HG03439 (cell line): Measurements from ENCODE around the gene ARFGEF3.
"Not testable (repeated sequence)": the region's sequence is repeated elsewhere in the genome, so short reads cannot be mapped to it uniquely, and the experiment has no call there.

Source experiments
- ATAC-seq: cut with Tn5 transposase; IDR thresholded peaks from one replicate; pipeline ENCODE4 v1.9.1; 2021; ENCODE audit warnings: mild to moderate bottlenecking, moderate library complexity; ENCODE audit not compliant: unreplicated experiment

Gene ARFGEF3

DNA sequence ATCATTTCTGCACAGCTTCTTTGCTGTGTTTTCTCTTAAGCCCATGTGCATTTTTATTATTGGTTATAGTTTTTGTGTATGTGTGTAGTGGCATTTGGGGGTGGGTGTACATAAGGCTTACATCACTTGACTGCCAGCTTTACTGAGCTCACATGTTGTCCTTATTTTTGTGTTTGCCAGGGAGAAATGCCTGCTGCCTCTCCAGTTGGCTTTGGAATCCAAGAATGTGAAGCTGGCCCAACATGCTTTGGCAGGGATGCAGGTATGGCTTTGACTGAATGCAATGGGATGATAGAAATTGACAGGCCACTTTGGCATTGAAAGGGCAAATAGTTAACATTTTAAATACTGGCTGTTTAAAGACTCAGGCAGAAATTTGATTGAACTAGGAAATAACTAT, 45.1 kb downstream of the ARFGEF3 start:
- no peak for ATAC-seq

DNA sequence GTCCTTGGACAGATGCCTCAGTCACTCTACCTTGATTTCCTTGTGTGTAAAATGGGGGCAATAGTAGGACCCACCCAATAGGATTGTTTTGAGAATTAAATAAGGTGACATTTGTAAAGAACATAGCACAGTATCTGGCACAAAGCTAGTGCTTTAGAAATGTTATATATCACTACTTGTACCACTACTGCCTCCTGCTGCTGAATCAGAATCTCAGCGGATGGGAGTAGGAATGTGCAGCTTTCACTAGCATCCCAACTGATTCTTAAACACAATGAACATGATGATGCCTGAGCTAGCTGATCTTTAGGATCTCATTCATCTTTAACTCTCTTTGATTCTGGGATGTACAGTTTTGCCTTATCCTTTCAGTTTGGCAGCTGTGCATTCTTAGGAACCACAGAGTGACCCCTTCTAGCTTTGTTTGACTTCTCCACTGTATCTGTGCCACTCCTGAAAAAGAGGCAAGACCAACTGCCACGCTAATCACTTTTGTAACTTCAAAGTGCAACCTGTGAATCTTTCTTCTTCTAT, 49.4 kb downstream of the ARFGEF3 start:
- ATAC-seq = no peak

DNA sequence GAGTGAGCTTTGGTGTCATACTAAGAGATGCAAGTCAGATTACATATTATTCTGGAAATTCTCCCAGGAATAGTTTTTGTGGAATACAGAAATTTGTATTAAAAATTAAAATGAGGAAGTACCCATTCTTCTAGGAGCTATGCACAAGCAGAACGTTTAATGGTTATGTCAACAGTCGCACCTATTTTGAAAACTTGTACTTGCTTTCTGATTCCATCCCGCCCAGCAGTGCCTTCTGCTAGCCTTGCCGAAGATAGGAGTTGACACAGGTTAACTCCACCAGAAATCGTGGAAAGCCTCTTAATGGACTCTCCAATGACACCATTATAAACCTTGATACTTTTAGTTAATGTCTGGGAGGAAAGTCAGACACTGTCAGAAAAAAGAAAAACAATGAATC, 49.9 kb downstream of the ARFGEF3 start:
- ATAC-seq = no peak

DNA sequence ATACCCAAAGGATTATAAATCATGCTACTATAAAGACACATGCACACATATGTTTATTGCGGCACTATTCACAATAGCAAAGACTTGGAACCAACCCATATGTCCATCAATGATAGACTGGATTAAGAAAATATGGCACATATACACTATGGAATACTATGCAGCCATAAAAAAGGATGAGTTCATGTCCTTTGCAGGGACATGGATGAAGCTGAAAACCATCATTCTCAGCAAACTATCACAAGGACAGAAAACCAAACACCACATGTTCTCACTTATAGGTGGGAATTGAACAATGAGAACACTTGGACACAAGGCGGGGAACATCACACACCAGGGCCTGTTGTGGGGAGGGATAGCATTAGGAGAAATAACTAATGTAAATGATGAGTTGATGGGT, 50.8 kb downstream of the ARFGEF3 start:
- not testable (repeated sequence) for ATAC-seq

DNA sequence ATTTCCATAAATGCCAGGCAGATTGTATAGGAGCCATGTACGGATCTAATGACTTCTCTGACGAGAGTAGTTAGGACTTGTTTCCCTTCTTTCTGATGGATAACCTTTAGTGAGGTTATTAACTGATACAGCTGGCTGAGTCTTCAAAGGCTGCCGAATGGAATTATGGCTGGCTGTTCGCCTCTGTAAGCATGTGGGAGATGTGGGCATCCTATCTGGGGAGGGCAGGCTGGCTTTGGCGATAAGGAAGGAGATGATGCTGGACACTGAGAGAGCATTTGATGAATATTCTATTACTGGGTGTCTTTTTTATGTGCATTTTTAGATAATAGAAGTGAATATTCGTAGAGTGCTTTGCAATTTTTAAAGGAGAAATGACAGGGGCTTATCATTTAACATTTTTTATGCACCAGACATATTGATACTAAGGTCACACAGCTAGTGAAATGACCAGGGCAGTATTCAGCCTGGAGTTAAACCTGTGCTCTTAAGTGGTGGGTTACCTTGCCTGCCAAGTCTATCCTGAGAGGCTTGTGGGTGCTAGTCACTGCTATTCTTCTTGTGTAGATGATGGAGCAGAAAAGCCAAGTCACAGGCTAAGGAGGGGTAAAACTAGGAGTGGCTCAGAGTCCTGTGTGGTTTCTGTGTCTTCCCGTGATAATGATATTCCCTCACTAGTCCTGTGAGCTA, 53.5 kb downstream of the ARFGEF3 start:
- ATAC-seq = no peak

DNA sequence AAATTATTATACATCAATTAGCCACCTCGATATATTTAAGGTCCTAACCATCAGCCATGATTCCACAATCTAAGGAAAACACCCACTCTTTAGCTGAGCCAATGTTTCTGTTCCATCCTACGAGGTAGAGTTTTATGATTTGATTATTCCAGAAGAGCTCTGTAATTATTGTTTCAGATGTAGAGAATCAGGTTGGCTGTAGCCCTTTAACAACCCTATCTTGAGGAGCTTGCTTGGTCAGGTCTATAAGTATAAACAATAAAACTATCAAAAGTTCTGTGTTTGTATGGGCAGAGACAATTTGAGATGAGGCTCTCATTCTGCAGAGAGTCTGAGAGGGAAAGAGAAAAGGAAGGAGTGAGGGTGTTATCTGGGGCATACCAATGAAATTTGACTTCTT, 56.7 kb downstream of the ARFGEF3 start, which contains the start of gene PBOV1:
TSS of gene PBOV1 (minus strand) at position 43 of the 400 bp plus-strand sequence. CDS start 96 bp downstream, outside the sequence.
- ATAC-seq = no peak

DNA sequence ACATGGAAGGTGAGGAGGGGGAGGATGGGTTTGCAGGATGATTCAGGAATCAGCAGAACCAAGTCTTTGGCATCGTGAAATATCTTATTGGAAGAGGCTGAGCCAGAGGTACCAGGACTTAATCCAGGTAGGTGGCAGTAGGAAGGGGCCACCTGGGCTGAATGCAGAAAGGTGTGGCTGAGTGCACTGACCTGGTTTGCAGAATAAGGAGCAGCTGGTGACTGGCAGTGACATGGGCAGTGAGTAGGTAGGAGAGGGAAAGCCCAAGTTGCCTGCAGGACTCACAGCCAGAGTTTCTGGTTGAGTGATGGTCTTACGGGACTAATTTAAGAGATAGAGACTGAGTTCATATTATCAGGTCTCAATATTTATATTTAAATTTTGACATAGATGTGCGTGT, 57.7 kb downstream of the ARFGEF3 start:
- ATAC-seq = no peak

DNA sequence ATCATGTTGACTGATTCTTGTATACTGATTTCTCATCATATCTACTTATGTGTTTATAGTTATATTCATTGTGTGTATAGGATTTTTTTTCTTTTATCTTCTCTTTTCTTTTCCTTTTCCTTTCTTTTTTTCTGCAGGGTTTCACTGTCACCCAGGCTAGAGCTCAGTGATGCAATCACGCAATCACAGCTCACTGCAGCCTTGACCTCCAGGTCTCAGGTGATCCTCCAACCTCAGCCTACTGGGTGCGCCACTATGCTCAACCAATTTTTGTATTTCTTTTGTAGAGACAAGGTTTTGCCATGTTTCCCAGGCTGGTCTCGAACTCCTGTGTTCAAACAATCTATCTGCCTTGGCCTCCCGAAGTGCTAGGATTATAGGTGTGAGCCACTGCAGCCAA, 58.2 kb downstream of the ARFGEF3 start:
- ATAC-seq = no peak

DNA sequence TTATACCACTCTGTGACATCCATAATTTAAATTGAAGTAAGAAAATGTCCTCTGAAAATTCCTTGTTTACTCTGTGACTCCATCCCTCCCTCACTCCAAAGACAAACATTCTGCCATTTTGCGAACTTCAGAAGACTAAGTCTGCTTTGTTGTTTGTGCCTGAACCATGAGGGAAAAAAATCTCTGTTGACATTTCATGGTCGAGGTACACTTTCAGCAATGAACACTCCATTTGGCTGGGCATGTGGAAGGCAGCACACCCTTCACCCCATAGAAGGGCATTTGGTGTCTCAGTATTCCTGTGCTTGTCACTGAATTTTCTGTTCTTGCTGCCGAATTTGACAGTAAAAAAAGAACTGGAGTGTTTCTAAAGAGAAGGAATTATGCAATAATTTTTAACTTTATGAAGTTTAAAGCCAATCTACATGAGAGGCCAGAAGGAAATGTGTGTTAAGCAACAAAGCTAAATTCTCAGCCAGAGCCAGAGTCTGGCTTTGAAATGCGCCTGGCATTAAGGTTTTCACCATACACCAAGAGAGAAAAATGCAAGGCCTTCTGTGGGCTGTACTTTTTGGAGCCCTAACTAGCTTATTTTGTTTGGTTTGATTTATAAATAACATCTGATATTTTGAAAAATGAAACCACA, 61.3 kb downstream of the ARFGEF3 start:
- ATAC-seq = no peak

DNA sequence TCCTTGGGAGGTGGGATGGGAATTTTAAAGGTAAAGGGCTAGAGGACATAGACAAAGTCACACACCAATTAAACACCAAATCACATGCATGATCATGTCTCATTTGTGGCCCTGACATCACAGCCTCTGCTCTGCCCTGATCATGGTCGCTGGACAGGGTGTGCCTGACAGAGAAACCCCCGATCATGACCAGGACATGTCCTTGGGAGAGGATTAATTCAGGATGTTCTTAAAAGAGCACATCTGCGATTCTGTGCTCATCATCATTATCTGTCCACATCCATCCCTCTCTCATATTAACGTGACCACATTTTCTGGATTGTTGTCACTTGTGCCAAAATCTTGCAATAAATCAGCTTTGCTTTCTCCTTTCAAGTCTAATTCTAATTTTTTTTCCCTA, 64.2 kb downstream of the ARFGEF3 start:
- ATAC-seq = no peak

DNA sequence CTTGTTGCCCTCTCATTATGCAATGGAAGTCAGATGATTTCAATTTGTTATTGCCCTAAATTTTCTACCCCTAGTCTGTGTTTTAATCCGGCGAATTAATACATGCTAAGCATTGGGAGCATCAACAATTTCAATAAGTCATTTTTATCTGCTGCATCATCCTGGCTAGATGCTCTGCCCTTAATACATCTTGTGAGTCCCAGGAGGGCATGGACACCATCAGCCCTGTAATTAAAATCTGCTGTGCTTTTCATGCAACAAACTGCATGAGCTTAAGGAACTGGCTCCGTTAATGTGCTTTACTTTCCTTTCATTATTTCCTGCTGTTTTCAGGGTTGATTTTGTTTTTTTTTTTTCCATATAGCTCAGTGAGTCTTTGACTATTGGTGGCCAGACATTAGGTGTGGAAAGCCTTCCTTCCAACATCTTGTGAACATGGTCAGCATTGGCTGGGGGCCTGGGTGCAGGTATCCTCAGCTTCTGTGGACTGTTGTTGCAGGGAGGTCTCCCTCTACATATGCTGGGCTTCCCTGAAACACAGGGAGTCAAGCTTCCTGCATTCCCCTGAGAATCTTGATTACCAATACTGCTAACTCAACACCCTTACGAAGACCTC, 65.1 kb downstream of the ARFGEF3 start:
- no peak for ATAC-seq

DNA sequence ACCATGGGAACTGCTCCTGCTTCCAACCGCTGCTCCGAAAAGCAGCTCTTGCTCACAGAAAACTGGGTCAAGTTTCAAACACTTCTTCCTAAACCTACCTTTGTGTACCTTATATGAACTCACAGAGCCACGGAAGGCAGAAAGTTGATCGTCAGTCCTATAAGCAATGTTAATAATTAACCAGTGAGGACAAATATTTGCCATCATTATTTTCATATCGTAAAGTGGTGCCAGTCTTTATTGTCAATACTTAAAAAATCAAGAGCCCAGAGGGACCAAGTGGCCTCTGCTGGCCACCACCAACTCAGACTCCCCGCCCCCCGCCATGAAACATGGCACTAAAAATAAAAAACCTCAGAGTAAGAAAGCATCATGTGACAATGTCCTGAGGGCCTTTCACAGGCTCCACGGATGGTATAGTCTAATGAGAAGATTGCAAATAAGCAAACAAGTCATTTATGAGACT, 65.6 kb downstream of the ARFGEF3 start:
- no peak for ATAC-seq

DNA sequence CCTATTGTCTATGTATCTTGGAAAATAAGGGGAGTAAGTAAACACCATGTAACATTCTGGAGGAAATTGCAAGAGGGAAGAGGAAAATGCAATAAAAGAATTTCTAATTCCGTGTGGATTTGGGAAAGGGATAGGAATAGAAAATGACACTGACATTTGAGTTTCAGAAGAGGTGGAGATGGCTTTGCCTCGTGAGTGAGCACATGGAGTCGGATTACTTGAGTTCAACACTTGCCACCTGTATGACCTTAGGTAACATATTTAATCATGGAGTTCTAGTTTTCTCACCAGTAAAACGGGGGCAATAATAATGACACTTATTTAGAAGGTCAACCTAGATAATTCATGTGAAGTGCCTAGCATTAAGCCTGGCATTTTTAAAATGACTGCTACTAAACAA, 67.3 kb downstream of the ARFGEF3 start:
- ATAC-seq = no peak

DNA sequence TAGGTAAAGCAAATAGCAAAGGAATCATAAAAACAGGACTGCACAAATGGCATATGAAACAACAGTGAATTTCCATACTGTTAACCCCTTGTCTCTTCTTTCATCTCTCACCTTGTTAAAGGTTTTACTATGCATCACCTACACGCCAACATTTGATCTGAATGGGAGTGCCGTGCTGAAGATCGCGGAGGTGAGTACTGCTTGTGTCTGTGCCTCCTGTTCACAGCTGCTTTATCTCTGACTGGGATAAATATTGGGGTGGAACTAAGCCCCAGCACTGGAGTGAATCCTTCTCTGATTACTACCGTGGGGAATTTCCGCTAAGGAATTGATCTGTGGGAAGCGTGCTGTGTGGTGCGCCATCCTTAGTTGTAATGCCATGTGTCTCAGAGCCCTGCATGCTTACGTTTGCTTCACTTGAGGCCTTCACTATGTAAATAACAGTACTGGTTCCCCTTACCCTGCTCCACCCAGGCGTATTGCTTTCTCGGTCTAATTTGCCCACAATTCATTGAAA, 68.0 kb downstream of the ARFGEF3 start:
- ATAC-seq = no peak

DNA sequence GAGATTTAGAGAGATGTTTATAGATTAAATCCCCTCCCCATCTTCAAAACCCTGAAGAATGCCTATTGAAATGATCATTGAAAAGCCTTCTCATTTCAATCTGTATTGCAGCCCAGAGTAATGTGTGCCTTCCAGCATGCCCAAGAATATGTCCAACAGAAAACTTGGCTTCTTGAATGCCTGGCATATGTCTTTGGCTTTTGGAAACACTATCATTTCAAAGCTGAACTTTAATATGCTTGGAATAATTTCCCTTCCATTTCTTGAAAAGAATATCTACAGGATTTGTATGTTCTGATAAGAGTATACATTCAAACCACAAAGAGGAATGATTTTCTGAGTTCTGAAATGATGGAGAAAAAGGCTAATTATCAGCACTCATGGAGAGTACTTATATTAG, 68.5 kb downstream of the ARFGEF3 start:
- no peak for ATAC-seq

DNA sequence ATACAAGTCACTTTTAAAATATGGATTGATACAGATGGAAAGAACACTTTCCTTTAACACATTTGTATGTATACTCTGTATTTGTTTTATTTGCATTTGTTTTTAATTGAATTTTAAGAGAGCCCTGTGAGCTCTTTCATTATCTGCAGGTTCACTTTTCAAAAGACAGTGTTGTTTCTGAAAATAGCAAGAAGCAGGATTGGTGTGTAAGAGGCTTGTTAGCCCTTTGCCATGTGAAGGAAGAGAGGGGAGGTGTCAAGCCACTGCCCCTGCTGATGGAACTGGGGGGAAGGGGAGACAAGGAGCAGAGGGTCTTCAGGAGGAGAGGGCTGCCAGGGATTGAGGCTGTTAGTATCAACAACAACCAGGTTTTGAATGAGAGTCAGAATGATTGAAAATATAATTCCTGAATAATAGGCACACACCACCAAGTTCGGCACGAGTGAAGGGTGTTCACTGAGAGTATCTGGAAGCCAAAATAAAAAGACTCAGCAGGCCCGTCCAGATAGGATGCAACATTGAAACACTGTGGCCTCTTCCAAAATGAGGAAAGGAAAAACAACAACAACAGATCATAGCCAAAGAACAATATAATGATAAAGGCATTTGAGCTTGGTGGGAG, 69.1 kb downstream of the ARFGEF3 start:
- ATAC-seq = no peak

DNA sequence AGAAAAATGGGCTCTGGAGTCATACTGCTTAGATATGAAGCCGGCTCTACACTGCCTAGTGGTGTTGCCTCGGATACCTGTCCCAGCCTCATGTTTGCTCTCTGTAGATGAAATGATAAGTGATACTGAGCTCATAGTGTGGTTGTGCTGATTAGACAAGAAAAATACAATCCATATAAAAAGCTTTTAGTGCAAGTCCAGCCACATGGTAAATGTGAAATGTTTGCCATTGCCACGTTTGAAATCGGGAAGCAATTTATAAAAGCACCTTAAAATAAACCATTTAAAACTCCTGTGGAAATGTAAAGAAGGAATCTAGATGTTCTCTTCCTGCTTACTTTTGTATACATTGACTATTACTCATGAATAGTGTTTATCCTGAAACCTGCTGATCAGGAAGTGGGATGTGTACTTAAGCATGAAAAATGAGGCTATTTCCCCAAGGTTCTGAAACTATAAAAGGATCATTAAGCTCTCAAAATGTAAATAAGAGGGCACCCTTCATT, 69.7 kb downstream of the ARFGEF3 start:
- no peak for ATAC-seq

DNA sequence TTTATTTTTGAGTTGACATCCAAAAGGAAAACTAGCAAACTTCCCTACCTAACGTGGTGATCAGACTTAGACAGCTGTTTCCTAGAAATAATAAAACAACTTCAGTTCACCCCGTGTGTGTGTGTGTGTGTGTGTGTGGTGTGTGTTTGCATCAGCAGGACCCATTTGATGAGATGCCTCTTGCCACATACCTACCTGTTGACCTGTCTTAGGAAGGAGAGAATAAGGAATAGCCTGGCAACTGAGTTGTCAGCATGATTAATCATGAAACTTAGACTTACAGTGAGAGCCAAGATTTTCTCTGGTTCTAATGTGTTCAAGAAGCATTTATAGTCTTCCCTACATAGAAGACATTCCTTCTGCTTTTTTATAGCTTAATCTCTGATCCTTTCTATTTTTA, 72.6 kb downstream of the ARFGEF3 start:
- ATAC-seq = no peak

DNA sequence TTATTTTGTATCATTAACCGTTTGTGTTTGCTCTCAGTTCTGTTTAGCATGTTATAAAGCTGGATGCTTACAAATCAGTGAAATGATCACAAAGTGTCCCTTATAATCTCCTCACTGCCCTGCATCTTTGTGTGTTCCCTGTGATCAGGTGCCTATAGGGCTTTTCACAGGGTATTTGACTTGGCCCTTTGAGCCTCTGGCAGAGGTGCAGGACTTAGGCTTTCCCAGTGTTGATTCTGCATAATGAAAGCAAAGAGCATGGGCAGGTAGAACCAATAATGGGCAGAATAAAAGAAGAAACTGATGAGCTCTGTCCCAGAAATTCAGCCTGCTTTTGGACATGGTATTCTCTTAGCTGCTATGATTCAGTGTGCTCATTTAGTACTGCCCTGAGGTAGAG, 73.5 kb downstream of the ARFGEF3 start:
- ATAC-seq = no peak

DNA sequence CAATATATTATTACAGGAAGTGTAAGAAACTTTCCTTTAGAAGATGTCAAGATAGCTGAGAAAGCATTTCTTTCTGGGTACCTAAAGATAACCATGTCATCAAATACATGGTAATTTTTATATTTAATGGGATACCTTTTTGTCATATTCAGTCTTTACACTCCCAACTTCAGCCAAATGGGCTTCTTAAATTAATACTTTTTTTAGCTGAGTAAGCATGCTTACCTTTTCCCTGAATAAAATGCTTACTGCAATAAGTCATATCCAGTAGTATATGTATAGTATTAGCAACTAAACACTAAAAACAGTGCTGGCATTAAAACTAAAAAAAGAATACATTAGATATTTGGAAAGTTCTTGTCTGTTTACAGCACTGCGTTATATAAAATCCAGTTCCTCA, 74.0 kb downstream of the ARFGEF3 start:
- ATAC-seq = no peak

DNA sequence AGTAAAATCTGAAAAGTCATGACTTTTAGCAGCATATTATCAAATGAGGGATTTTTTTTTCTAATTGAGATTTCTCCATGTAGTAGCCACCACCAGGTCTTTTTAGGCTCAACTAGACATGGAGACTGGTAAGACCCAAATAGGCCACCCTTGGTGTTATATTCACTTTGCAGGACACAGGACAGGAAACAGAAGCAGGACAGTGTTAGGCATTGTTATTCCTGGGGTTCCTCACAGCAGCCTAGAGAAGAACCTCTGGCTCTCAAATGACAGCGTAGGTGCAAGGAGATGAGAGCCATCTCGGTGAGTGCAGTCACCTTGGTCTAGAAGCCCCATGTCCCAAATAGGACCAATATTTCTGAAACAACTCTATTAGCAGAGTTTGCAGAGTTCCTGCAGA, 75.7 kb downstream of the ARFGEF3 start:
- no peak for ATAC-seq
